Adipocyte (in vitro differentiated cells): ENCODE results near the gene RELN.
"Not testable (repeated sequence)": the region's sequence is repeated elsewhere in the genome, so short reads cannot be mapped to it uniquely, and the experiment has no call there.

Source experiments
- DNase-seq: peaks from one replicate; pipeline ENCODE4 v3.0.0-alpha.2; 2015; ENCODE audit warnings: low read depth
- H3K27me3 ChIP-seq: replicated peaks from 2 replicates; pipeline ENCODE4 v1.7.0; 2013; ENCODE audit warnings: mild to moderate bottlenecking, low read length, moderate library complexity; ENCODE audit not compliant: control insufficient read depth, insufficient read depth
- H3K36me3 ChIP-seq: 2 replicates; pipeline ENCODE4 v1.7.0; 2013; ENCODE audit warnings: low read length, mild to moderate bottlenecking, moderate library complexity; ENCODE audit not compliant: control insufficient read depth, insufficient read depth, severe bottlenecking
- H3K4me1 ChIP-seq: 2 replicates; pipeline ENCODE4 v1.7.0; 2013; ENCODE audit warnings: mild to moderate bottlenecking, low read length, moderate library complexity; ENCODE audit not compliant: control insufficient read depth, insufficient read depth
- H3K4me3 ChIP-seq: 2 replicates; pipeline ENCODE4 v1.7.0; 2013; ENCODE audit warnings: mild to moderate bottlenecking, low read length, moderate library complexity
- H3K9ac ChIP-seq: 2 replicates; pipeline ENCODE4 v1.7.0; 2013; ENCODE audit warnings: mild to moderate bottlenecking, low read length, moderate library complexity
- H3K9me3 ChIP-seq: 2 replicates; pipeline ENCODE4 v1.7.0; 2013; ENCODE audit warnings: mild to moderate bottlenecking, low read length, moderate library complexity; ENCODE audit not compliant: control insufficient read depth

RELN gene

DNA sequence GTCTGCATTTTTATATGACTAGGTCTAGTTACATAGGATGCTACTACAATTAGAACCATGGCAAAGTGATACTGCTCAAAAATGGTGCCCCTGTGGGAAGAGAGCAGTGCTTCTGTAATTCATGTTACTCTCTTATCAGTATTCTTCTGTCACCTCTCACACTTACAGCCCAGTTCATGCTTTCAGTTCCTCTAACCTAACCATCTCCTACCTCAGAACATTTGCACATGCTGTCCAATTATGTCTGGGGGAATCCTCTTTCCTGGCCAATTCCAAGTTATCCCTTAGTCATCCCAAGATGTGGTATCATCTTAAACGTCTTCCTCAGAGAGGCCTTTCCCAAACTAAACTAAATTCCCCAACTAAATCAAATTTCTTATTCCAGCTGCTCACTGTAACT lies 190.2 kb downstream of the RELN start:
- DNase-seq: no peak
- no peak overlapping the region for H3K9ac ChIP-seq
- H3K4me1 ChIP-seq: peaks cover 36% of the 10 kb centered on the region
- H3K9me3 ChIP-seq: no peaks in the 10 kb centered on the region
- H3K4me3 ChIP-seq: no peak overlapping the region
- H3K27me3 ChIP-seq: no peaks in the 10 kb centered on the region
- no peaks in the 10 kb centered on the region for H3K36me3 ChIP-seq

DNA sequence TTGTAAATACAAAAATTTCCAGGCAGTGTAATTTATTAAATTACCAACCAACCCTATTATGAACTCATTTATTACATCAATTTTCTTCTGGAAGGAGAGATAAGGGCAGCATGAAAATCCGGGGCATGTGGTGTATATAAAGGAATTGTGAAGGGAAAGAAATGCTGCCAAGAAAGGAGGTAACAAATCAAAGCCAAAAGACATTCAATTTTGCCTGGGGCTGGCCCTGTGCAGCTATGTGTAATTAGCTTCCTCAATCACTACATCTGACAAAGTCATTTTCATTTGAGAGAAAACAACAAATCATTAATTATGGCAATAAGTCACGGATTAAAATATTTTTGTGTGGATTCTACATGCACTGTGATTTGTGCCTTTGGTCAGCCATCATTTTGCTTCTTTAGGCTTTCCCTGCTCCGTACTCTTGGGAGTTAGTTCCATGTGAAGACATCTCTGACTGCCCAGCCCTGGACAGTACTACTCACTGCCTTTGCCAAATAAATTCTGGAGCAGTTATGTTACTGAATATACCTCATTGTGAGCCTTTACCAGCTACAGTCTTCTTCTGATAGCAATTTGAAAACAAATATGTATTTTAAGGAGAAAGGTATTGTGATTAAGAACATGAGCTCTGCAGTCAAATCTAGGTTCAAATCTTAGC lies 191.7 kb downstream of the RELN start:
- Histone ChIP-seq H3K27me3 (no peaks in the 10 kb centered on the region), H3K36me3 (no peaks in the 10 kb centered on the region), H3K4me3 (no peak overlapping the region), H3K9ac (no peak overlapping the region), H3K4me1 (peaks cover 38% of the 10 kb centered on the region), H3K9me3 (no peaks in the 10 kb centered on the region)
- DNase-seq: no peak

DNA sequence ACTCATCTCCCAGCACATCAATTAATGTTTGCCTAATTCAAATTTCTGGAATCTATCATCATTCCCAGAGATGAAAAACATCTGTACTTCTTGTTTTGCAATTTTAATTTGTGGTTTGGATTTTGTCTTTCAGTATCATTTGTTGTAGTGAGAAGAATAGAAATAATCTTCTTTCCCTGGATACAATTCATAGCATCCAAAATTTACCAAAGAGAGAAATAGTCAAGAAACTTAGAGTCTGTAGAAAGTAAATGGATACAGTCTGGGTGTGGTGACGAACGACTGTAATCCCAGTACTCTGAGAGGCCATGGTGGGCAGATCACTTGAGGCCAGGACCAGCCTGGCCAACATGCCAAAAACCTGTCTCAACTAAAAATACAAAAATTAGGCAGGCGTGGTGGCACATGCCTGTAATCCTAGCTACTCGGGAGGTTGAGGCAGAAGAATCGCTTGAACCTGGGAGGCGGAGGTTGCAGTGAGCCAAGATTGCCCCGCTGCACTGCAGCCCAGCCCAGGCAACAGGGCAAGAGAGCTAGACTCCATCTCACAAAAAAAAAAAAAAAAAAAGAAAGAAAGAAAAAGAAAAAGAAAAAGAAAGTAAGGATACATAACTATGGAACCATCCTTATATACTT lies 193.0 kb downstream of the RELN start:
- Histone ChIP-seq H3K9me3 (peaks cover 8% of the 10 kb centered on the region), H3K27me3 (no peaks in the 10 kb centered on the region), H3K36me3 (no peaks in the 10 kb centered on the region), H3K4me1 (peaks cover 38% of the 10 kb centered on the region), H3K9ac (no peak overlapping the region), H3K4me3 (no peak overlapping the region)
- DNase-seq: no peak

DNA sequence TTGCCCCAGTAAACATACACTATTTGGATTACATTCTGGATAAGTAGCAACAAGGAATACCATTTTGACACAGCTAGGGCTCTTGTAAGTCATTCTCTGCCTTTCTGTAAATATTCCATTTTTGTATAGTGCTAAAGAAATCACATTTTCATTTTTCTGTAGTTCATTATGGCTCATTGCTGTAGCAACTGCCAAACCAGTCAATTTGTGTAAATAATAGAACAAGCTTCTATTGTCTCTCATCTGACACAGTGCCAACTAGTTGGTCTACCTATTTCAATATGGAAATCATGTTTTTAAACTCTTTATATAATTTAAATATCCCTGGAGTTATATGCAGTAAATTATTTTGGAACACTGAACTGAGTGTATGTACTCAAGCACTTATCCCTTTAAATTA lies 193.7 kb downstream of the RELN start:
- H3K27me3 ChIP-seq: no peaks in the 10 kb centered on the region
- H3K36me3 ChIP-seq: no peaks in the 10 kb centered on the region
- H3K9ac ChIP-seq: no peak overlapping the region
- no peak for DNase-seq
- H3K9me3 ChIP-seq: peaks cover 11% of the 10 kb centered on the region
- peaks cover 38% of the 10 kb centered on the region for H3K4me1 ChIP-seq
- H3K4me3 ChIP-seq: no peak overlapping the region

DNA sequence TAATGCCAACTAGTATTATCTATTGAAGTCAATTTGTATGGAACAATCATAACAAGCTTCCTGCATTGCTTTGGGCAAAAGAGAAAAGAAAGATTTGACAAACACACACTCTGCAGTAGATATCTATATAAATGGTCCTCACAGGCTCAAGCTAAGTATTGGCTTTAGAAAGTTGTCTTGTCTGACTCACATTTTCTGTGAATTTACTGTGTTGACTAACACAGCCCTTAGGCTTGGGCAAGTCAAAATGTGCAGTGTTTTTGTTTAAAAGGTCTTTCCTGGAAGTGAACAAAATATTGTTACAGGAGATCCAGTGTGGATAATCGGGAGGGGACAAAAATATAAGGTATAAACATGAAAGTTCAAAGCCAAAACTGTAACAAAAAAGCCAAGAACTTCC lies 194.4 kb downstream of the RELN start:
- no peak overlapping the region for H3K4me3 ChIP-seq
- DNase-seq: no peak
- no peaks in the 10 kb centered on the region for H3K27me3 ChIP-seq
- H3K36me3 ChIP-seq: no peaks in the 10 kb centered on the region
- H3K9ac ChIP-seq: no peak overlapping the region
- H3K4me1 ChIP-seq: peaks cover 38% of the 10 kb centered on the region
- H3K9me3 ChIP-seq: peaks cover 11% of the 10 kb centered on the region

DNA sequence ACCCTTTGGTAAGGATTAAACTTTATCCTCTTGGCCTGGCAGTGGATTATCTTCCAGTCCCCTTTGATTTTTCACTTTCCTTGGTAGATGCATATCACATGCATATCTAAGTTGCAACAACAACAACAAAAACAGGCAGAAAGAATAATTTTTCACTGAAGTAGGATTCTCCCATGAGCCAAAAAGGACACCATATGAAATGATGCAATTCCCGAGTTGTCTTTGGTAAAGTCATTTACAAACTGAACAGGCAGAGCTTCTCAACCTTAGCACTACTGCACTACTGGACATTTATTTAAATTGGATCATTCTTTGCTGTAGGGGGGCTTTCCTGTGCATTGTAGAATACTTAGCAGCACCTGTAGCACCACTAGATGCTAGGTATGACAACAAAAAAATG lies 195.0 kb downstream of the RELN start:
- Histone ChIP-seq H3K9ac (no peak overlapping the region), H3K4me3 (no peak overlapping the region), H3K27me3 (no peaks in the 10 kb centered on the region), H3K4me1 (peaks cover 38% of the 10 kb centered on the region), H3K9me3 (peaks cover 11% of the 10 kb centered on the region), H3K36me3 (no peaks in the 10 kb centered on the region)
- no peak for DNase-seq

DNA sequence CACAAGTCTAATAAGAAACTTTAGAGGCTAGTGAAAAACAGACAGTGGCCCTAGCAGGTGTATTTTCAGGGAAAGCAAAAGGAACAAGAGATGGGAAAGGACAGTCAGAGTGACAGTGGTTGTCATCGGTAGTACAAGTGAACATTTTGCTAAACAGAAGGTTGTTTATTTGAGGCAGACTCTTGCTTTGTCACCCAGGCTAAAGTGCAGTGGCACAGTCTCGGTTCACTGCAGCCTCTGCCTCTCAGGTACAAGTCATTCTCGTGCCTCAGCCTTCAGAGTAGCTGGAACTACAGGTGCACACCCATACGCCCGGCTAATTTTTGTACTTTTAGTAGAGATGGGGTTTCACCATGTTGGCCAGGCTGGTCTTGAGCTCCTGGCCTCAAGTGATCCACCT lies 195.8 kb downstream of the RELN start:
- Histone ChIP-seq H3K27me3 (no peaks in the 10 kb centered on the region), H3K9ac (no peak overlapping the region), H3K9me3 (peaks cover 11% of the 10 kb centered on the region), H3K4me3 (no peak overlapping the region), H3K36me3 (no peaks in the 10 kb centered on the region), H3K4me1 (peaks cover 38% of the 10 kb centered on the region)
- no peak for DNase-seq

DNA sequence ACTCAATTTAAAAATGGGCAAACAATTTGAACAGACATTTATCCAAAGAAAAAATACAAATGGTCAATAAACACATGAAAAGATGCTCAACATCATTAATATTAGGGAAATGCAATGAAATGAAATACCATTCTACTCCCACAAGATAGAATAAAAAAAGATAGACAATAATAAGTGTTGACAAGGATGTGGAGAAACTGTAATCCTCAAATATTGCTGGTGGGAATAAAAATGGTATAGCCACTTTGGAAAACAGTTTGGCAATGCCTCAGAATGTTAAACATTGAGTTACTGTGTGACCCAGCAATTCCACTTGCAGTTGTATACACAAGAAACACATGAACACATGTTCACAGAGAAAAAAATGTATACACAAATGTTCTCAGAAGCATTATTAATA lies 197.6 kb downstream of the RELN start:
- Histone ChIP-seq H3K36me3 (no peaks in the 10 kb centered on the region), H3K4me1 (peaks cover 28% of the 10 kb centered on the region), H3K9ac (no peak overlapping the region), H3K27me3 (no peaks in the 10 kb centered on the region), H3K4me3 (no peak overlapping the region), H3K9me3 (peaks cover 15% of the 10 kb centered on the region)
- no peak for DNase-seq

DNA sequence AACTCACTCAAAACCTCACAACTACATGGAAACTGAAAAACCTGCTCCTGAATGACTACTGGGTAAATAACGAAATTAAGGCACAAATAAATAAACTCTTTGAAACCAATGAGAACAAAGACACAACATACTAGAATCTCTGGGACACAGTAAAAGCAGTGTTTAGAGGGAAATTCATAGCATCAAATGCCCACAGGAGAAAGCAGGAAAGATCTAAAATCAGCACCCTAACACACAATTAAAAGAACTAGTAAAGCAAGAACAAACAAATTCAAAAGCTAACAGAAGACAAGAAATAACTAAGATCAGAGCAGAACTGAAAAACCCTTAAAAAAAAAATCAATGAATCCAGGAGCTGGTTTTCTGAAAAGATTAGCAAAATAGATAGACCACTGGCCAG lies 202.4 kb downstream of the RELN start:
- not testable (repeated sequence) for H3K9ac ChIP-seq, H3K27me3 ChIP-seq

DNA sequence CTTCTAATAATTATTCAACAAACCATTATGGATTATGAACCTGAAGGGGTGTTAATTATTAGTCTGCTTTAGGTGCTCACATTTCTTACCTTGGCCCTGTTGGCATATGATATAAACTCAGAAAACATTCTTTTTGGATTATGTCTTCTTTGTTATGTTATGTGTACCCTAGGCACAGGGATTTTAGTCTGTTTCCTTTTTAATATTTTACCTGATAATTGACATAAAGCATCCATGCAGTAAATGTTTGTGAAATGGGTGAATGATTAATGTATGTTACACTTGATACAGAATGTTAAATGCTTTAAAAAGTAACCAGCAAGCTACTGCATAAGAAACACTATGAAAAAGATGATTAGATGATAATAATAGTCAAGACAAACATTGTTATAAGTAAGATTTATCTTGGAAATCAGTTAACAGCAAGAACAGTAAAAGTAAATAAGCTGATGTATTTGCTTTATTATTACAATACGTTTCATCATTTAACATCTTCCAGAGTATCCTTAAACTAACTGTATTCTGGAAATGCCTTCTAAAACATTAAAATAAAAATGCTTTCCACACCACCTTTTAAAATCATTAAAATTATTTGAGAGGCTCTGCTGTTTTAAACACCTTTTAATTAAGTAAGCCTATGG lies 204.7 kb downstream of the RELN start:
- Histone ChIP-seq H3K36me3 (no peaks in the 10 kb centered on the region), H3K4me3 (no peak overlapping the region), H3K9me3 (peaks cover 4% of the 10 kb centered on the region), H3K4me1 (no peaks in the 10 kb centered on the region), H3K9ac (no peak overlapping the region), H3K27me3 (no peaks in the 10 kb centered on the region)
- no peak for DNase-seq

More for the DNA sequence above, 202.4 kb downstream of the RELN start:
- not testable (repeated sequence) for DNase-seq, H3K36me3 ChIP-seq, H3K4me3 ChIP-seq, H3K4me1 ChIP-seq
- H3K9me3 ChIP-seq: peaks cover 13% of the 10 kb centered on the region

DNA sequence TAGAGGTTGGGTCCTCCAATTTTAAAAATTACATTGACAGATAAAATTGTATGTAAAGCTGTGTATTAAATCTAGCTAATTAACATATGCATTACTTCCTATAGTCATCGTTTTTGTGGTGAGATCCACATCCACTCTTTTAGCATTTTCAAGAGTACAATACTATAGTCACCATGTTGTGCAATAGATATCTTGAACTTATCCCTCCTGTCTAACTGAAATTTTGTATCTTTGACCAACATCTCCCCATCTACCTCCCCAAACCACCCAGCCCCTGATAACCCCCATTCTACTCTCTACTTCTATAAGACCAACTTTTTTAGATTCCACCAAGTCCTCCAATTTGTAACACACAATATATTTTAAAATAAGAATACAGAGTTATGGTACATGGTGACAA lies 208.0 kb downstream of the RELN start:
- Histone ChIP-seq H3K9ac (no peak overlapping the region), H3K4me1 (no peaks in the 10 kb centered on the region)
- no peak for DNase-seq

More for the DNA sequence above, 208.0 kb downstream of the RELN start:
- H3K36me3 ChIP-seq: no peaks in the 10 kb centered on the region
- no peaks in the 10 kb centered on the region for H3K27me3 ChIP-seq
- no peak overlapping the region for H3K4me3 ChIP-seq
- no peaks in the 10 kb centered on the region for H3K9me3 ChIP-seq
